ENCODE results near the gene SLC25A4.
"Not testable (repeated sequence)": the region's sequence is repeated elsewhere in the genome, so short reads cannot be mapped to it uniquely, and the experiment has no call there.

Gene SLC25A4

GRCh38 chr4:185100423-185100822 lies 42.6 kb upstream of the SLC25A4 start:
- no peak for DNase-seq (ENCODE audit: low read depth)
- TF ChIP-seq CTCF (conservative IDR thresholded peaks at IDR 0.05; ENCODE audit: low read depth, low read length) = no peak

GRCh38 chr4:185101354-185101890 lies 41.6 kb upstream of the SLC25A4 start:
- no peak overlapping the region for H3K4me3 ChIP-seq (ENCODE audit: low read length)
- DNase-seq (ENCODE audit: low read depth) = no peak
- TF ChIP-seq CTCF (conservative IDR thresholded peaks at IDR 0.05; ENCODE audit: low read depth, low read length) = no peak

More at GRCh38 chr4:185100423-185100822, 42.6 kb upstream of the SLC25A4 start:
- H3K4me3 ChIP-seq (ENCODE audit: low read length) = no peak overlapping the region

GRCh38 chr4:185104733-185105132 lies 38.3 kb upstream of the SLC25A4 start:
- no peak overlapping the region for H3K4me3 ChIP-seq (ENCODE audit: low read length)
- TF ChIP-seq CTCF (conservative IDR thresholded peaks at IDR 0.05; ENCODE audit: low read depth, low read length) = no peak
- no peak for DNase-seq (ENCODE audit: low read depth)

- no peak for DNase-seq (ENCODE audit: low read depth)
- no peak overlapping the region for H3K4me3 ChIP-seq (ENCODE audit: low read length)
Measured at GRCh38 chr4:185106353-185106752, 36.7 kb upstream of the SLC25A4 start.

GRCh38 chr4:185107574-185107973 lies 35.5 kb upstream of the SLC25A4 start:
- not testable (repeated sequence) for H3K4me3 ChIP-seq (ENCODE audit: low read length); DNase-seq (ENCODE audit: low read depth)

More at GRCh38 chr4:185106353-185106752, 36.7 kb upstream of the SLC25A4 start:
- TF ChIP-seq CTCF (conservative IDR thresholded peaks at IDR 0.05; ENCODE audit: low read depth, low read length) = no peak

- TF ChIP-seq CTCF (conservative IDR thresholded peaks at IDR 0.05; ENCODE audit: low read depth, low read length) = no peak
- DNase-seq (ENCODE audit: low read depth) = no peak
- H3K4me3 ChIP-seq (ENCODE audit: low read length) = no peak overlapping the region
Measured at GRCh38 chr4:185108185-185108584, 34.9 kb upstream of the SLC25A4 start.

- no peak overlapping the region for H3K4me3 ChIP-seq (ENCODE audit: low read length)
- no peak for DNase-seq (ENCODE audit: low read depth)
- no peak for TF ChIP-seq CTCF (conservative IDR thresholded peaks at IDR 0.05; ENCODE audit: low read depth, low read length)
Measured at GRCh38 chr4:185108669-185109068, 34.4 kb upstream of the SLC25A4 start.

- no peak for DNase-seq (ENCODE audit: low read depth)
- TF ChIP-seq CTCF (conservative IDR thresholded peaks at IDR 0.05; ENCODE audit: low read depth, low read length) = no peak
- H3K4me3 ChIP-seq (ENCODE audit: low read length) = no peak overlapping the region
Measured at GRCh38 chr4:185109736-185110135, 33.3 kb upstream of the SLC25A4 start.

All from retinal pigment epithelial cell (primary cell).